ENCODE measurements around the gene GHRHR.
A peak's percentile ranks its signal among the peaks of the same experiment; 100 is the strongest.

GHRHR gene

DNA sequence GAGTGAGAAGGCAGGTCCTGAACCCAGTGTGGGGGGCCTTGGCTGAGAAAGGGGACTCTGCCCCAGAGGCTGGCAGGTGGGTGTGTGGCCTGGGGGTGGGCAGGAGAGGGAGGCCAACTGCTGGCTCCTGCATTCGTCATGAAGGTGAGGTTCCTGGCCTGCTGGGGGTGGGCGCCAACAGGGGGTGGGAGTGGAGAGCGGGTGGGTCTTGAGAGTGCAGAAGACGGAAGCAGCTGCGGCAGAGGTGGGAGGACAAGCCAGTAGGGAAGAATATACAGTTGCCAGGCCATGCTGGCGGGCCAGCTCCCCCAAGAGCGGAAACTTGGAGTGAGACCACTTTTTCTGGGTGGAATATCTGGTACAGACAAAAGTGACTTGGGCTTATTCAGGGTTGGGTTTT, 23.4 kb downstream of the GHRHR start:
- no peak for DNase-seq

GRCh38 chr7:30987936-30988335, 24.2 kb downstream of the GHRHR start:
- DNase-seq = no peak

DNA sequence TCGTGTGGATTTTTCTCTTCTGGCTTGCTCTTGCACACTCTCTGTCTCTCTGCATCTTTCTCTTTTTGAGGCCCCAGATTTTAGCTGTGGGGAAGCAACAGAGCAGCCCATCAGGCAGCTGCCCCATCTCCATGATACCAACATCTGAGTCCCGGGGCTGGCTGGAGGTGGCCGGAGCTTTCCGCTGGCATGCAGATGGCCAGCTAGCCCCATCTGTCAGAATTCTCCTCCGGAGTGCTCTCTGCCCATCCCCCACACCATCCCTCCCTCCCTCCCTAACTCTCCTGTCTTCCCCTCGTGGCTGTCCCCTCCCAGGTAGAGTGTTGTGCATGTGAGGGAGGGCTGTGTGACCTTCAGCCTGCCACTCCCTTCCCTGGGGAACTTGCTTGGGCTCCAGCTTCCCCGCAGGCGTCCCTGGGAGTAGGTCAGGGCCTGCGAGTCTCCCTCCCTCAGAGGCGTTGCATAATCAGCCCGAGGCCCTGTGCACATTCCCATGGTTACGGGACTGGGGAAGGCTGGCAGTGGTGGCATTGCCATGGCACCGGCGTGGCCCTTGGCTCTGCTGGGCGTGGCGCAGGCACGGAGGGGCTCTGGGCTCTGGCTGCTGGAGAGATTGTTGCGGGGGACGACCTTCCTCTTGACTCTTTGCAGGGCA, 24.7 kb downstream of the GHRHR start:
- peak; percentile 89 to 95 for DNase-seq

DNA sequence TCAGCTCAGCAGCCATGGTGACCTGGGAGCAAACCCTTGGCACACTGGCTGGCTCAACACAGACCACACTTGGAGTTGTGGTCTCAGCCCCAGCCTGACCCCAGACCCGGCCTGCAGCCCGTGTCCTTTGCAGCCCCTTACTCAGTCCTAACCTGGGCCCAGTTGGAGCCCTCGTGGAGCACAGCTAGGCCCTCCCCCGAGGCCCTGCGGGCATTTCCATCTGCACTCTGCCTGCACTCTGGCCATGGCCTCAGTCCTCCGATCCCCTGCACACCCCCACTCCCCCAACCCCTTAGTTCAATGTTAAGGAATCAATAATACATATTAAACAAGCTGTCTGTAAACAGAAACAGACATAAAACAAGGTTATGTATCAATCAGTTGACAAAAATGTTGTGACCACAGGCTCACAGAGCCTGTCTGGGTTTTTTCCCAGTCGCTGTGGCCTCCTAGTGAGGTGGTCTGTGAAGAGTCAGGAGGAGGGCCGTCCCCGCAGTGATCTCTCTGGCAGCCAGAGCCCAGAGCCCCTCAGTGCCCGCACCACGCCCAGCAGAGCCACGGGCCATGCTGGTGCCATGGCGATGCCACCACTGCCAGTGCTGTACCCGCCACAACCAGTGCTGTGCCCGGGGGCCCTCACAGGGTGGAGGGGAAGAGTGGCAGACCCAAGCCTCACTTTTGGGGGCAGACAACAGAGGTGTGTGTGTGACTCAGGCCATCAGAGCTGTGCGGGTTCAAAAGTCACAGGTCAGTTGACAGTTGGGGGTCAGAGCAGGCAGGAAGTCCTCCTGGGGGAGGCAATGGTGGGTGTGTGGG, 25.5 kb downstream of the GHRHR start:
- peak in 1 of 2 experiments; percentile 32 for DNase-seq

GRCh38 chr7:30989824-30990672, 26.3 kb downstream of the GHRHR start:
- peak; percentile 4 to 42 for DNase-seq

DNA sequence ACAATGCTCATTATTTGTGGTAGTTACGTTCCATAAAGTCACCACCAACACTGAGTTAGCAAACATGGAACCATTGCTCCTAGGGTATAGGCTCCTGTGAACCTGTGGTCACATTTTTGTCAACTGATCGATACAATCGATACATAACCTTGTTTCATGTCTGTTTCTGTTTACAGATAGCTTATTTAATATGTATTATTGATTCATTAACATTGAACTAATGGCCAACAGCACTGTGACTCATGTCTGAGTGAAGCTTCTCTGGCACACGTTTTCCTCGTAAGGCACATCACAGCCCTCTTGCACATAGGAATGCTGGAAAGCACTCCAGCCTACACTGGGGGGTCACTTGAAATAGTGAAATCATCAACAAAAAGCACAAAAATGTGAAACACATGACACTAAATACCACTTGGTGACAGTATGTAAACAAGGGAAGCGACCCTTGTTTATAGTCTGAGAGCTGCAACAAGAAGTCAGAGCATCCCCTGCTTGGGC, 27.0 kb downstream of the GHRHR start:
- no peak for DNase-seq

DNA sequence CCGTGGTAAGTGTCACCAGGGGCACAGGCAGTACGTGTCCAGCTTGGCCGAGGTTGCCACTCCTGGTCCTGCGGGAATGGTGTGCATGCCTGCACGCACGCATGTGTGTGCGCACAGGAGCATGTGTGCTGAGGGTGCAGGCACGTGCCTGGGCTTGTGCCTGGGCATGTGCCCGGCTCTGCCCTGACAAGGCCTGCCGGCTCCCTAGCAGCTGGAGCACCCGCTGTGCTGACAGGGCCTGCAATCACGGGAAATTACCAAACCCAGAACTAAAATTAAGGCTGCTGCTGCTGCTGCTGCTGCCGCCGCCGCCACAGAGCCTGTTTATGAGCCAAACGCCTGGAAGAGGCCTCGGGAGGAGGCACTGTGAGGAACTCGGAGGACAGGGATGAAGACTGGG, 28.7 kb downstream of the GHRHR start:
- DNase-seq = no peak

- DNase-seq = no peak
These were observed 30.7 kb downstream of the GHRHR start for GRCh38 chr7:30994206-30995100.

DNA sequence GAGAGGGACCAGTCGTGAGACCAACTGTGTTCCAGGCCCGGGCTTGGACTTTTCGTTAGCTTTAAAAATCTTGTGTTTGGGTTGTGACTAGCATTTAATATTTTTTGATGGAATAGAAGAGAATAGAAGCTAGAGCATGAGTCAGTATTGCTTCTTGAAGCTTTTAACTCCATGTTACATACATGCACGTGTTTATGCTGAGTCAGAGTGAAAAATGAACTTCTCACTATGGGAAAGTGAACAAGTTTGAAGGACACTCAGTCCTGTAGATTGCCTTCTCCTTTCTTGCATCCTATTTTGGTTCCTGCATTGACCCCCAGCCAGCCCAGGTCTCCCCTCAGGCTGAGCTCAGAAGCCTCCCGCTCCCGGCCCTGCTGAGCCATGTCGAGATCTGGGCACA, 31.8 kb downstream of the GHRHR start:
- no peak for DNase-seq

GRCh38 chr7:30996256-30996655, 32.5 kb downstream of the GHRHR start:
- no peak for DNase-seq

GRCh38 chr7:30996883-30997282, 33.1 kb downstream of the GHRHR start:
- DNase-seq = no peak

DNA sequence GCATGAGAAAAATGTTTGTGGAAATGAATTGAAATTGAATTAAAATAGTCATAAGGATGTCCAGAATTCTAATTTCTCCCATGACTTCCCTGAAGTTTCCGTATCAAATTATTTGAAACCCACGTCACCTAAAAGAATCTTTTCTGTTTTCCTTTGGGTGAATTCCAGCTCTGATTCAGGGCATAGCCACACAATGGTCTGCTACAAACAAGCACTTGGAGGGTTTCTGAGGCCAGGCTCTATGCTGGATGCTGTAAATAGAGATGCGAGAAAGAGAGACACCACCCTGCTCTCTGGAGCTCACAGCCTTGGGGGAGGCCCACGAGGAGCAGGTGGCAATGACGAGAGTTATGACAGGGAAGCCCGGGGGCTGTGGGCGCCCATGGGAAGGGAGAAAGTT, 33.6 kb downstream of the GHRHR start:
- DNase-seq = no peak

GRCh38 chr7:30998180-30998579, 34.4 kb downstream of the GHRHR start:
- DNase-seq = no peak

- no peak for DNase-seq
These were observed 36.5 kb downstream of the GHRHR start for GRCh38 chr7:31000161-31000693.

DNA sequence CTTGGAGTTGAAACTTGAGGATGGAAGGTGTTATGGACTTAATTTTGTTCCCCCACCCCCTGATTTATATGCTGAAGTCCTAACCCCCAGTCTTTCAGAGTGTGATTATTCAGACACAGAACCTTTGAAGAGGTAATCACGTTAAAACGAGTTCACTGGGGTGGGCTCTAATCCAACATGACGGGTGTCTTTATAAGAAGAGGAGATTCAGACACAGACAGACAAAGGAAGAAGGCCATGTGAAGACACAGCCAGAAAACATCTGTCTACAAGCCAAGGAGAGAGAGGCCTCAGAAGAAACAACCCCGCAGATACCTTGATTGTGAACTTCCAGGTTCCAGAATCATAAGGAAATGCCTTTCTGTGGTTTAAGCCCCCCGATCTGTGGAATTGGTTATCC, 37.0 kb downstream of the GHRHR start:
- no peak for DNase-seq

DNA sequence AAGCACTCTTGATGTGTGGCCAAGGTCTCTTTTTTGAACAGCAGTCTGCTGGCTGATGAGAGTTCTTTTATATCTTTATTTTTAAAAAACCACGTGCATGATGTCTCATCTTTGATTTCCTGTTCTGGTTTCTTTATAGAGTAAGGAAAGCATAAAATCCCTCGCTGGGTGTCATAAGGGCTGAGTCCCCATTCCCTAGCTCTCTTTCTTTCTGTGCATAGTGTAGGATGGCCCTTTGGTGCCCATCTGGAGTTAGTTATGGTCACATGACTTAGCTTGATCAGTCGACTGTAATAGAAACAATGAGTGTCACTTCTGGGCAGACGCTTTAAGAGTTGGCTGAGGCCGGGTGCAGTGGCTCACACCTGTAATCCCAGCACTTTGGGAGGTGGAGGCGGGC, 38.5 kb downstream of the GHRHR start:
- no peak for DNase-seq

GRCh38 chr7:31003097-31003496, 39.3 kb downstream of the GHRHR start:
- no peak for DNase-seq

DNA sequence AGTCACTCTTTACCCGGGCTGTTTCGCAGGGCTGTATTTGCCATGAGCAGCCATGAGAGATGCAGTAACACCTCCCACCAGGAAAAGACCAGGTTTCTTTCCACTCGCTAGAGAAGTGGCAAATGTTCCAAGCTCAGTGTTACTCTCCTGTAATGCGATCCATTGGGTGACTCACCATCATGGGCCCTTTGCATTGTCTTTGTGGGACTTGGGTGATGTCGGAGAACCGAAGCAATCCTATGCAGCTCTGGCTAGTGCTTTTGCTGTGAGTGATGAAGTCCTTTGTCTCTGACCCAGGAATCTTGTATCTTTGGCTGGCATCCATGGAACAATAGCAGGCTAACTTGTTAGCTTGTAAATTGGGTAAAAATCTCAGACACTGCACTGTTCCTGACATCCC, 40.0 kb downstream of the GHRHR start:
- DNase-seq = no peak

GRCh38 chr7:31004393-31004792, 40.6 kb downstream of the GHRHR start:
- DNase-seq = no peak

GRCh38 chr7:31006857-31007256, 43.1 kb downstream of the GHRHR start:
- no peak for DNase-seq

- no peak for DNase-seq
These were observed 43.9 kb downstream of the GHRHR start for GRCh38 chr7:31007634-31008033.

GRCh38 chr7:31014826-31015225, 51.1 kb downstream of the GHRHR start:
- no peak for DNase-seq
